ENCODE results near the gene INCENP. TPM values are rescaled to one million over a fixed set of nuclear protein-coding genes. Genes with fewer than 3 reads are reported as not detected.

The INCENP gene
- total and polyA plus RNA-seq, 4 donors: 2.4 to 34.4 (median 4.7) TPM

DNA sequence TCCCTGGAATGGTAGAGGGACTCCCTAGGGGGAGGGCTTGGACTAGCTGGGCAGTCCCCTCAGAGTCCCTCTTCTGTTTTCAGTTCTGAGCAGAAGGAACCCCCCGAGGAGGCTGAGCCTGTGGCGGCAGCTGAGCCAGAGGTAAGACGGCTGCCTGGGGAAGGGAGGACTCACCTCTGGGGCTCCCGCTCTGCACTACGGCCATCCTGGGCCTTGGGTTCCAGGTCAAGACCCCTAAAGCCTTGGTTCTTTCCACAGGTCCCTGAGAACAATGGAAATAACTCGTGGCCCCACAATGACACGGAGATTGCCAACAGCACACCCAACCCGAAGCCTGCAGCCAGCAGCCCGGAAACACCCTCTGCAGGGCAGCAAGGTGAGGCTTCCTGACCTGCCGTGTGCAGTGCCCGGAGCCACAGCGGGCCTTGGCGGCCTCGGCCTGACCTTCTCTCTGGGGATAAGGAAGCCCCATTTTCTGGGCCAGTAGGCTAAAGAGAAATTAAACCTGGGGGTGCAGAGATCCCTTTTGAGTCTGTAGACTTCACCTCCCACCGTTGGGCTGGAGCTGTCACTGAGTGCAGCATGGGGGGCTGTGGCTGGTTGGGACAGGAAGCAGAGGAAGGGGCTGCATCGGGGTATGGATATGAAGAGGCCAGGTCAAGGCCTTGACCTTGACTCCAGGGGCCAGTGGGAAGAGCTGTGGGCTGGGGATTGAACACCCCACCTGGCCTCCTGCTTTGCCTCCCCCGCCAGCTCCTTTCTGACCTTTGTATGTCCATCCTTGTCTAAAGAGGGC lies 15.0 kb downstream of the INCENP start:
- H3K9me3 ChIP-seq (ENCODE audit: control insufficient read depth in 4 of 4, low read length in 3 of 4): no peaks in the 10 kb centered on the region
- peaks cover 0 to 11% (median 8%) of the 10 kb centered on the region in 4 donors for H3K36me3 ChIP-seq (ENCODE audit: control insufficient read depth in 4 of 4, insufficient read depth in 3 of 4, low read depth in 1 of 4, low read length in 3 of 4)
- no peak overlapping the region for H3K4me3 ChIP-seq (ENCODE audit: low read depth in 1 of 3, low read length in 3 of 3)
- no peak overlapping the region for H3K9ac ChIP-seq (ENCODE audit: low read depth in 1 of 2, low read length in 2 of 2)
- TF ChIP-seq HNF4A (conservative IDR thresholded peaks at IDR 0.05) (no peak), RAD21 (IDR thresholded peaks at IDR 0.05) (no peak), NR2F2 (IDR thresholded peaks at IDR 0.05) (no peak), RXRA (IDR thresholded peaks at IDR 0.05) (no peak), GABPA (IDR thresholded peaks at IDR 0.05 in 1 of 2, conservative IDR thresholded peaks at IDR 0.05 in 1 of 2) (no peak), TAF1 (conservative IDR thresholded peaks at IDR 0.05) (no peak), EGR1 (IDR thresholded peaks at IDR 0.05; ENCODE audit: low read depth in 2 of 2) (no peak), YY1 (IDR thresholded peaks at IDR 0.05) (no peak), HNF4G (IDR thresholded peaks at IDR 0.05) (no peak), SP1 (IDR thresholded peaks at IDR 0.05) (no peak), FOXA2 (IDR thresholded peaks at IDR 0.05) (no peak)
- TF ChIP-seq, protein P1, sequence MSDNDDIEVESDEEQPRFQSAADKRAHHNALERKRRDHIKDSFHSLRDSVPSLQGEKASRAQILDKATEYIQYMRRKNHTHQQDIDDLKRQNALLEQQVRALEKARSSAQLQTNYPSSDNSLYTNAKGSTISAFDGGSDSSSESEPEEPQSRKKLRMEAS (IDR thresholded peaks at IDR 0.05): no peak
- TF ChIP-seq, protein P2, sequence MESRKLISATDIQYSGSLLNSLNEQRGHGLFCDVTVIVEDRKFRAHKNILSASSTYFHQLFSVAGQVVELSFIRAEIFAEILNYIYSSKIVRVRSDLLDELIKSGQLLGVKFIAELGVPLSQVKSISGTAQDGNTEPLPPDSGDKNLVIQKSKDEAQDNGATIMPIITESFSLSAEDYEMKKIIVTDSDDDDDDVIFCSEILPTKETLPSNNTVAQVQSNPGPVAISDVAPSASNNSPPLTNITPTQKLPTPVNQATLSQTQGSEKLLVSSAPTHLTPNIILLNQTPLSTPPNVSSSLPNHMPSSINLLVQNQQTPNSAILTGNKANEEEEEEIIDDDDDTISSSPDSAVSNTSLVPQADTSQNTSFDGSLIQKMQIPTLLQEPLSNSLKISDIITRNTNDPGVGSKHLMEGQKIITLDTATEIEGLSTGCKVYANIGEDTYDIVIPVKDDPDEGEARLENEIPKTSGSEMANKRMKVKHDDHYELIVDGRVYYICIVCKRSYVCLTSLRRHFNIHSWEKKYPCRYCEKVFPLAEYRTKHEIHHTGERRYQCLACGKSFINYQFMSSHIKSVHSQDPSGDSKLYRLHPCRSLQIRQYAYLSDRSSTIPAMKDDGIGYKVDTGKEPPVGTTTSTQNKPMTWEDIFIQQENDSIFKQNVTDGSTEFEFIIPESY (IDR thresholded peaks at IDR 0.05): no peak
- TF ChIP-seq, protein P3, sequence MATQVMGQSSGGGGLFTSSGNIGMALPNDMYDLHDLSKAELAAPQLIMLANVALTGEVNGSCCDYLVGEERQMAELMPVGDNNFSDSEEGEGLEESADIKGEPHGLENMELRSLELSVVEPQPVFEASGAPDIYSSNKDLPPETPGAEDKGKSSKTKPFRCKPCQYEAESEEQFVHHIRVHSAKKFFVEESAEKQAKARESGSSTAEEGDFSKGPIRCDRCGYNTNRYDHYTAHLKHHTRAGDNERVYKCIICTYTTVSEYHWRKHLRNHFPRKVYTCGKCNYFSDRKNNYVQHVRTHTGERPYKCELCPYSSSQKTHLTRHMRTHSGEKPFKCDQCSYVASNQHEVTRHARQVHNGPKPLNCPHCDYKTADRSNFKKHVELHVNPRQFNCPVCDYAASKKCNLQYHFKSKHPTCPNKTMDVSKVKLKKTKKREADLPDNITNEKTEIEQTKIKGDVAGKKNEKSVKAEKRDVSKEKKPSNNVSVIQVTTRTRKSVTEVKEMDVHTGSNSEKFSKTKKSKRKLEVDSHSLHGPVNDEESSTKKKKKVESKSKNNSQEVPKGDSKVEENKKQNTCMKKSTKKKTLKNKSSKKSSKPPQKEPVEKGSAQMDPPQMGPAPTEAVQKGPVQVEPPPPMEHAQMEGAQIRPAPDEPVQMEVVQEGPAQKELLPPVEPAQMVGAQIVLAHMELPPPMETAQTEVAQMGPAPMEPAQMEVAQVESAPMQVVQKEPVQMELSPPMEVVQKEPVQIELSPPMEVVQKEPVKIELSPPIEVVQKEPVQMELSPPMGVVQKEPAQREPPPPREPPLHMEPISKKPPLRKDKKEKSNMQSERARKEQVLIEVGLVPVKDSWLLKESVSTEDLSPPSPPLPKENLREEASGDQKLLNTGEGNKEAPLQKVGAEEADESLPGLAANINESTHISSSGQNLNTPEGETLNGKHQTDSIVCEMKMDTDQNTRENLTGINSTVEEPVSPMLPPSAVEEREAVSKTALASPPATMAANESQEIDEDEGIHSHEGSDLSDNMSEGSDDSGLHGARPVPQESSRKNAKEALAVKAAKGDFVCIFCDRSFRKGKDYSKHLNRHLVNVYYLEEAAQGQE (IDR thresholded peaks at IDR 0.05): no peak
- TF ChIP-seq, protein P4, sequence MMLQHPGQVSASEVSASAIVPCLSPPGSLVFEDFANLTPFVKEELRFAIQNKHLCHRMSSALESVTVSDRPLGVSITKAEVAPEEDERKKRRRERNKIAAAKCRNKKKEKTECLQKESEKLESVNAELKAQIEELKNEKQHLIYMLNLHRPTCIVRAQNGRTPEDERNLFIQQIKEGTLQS (IDR thresholded peaks at IDR 0.05): no peak
- TF ChIP-seq, protein P5, sequence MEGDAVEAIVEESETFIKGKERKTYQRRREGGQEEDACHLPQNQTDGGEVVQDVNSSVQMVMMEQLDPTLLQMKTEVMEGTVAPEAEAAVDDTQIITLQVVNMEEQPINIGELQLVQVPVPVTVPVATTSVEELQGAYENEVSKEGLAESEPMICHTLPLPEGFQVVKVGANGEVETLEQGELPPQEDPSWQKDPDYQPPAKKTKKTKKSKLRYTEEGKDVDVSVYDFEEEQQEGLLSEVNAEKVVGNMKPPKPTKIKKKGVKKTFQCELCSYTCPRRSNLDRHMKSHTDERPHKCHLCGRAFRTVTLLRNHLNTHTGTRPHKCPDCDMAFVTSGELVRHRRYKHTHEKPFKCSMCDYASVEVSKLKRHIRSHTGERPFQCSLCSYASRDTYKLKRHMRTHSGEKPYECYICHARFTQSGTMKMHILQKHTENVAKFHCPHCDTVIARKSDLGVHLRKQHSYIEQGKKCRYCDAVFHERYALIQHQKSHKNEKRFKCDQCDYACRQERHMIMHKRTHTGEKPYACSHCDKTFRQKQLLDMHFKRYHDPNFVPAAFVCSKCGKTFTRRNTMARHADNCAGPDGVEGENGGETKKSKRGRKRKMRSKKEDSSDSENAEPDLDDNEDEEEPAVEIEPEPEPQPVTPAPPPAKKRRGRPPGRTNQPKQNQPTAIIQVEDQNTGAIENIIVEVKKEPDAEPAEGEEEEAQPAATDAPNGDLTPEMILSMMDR (IDR thresholded peaks at IDR 0.05; ENCODE audit: low read depth, low read length, missing input control): no peak
- WGBS: 96% methylated on average over 17 of the region's 17 CpGs
- H3K4me1 ChIP-seq (ENCODE audit: control insufficient read depth in 4 of 4, insufficient read depth in 4 of 4, low read length in 3 of 4): no peaks in the 10 kb centered on the region
- no peak overlapping the region for H3K27ac ChIP-seq (ENCODE audit: low read depth in 1 of 2, low read length in 2 of 2)
- H3K27me3 ChIP-seq (ENCODE audit: control insufficient read depth in 4 of 4, insufficient read depth in 4 of 4, low read length in 3 of 4): no peaks in the 10 kb centered on the region
- DNase-seq (ENCODE audit: low spot score): no peak
